Midbrain (tissue), 1 donor: ENCODE measurements around the gene BMPR1B.
"Not testable (repeated sequence)": the region's sequence is repeated elsewhere in the genome, so short reads cannot be mapped to it uniquely, and the experiment has no call there.

Experiments used
- DNase-seq: peaks from one replicate; lab custom pipeline; 2025; lab: John Stamatoyannopoulos, UW

Gene BMPR1B

GRCh38 chr4:95038791-95039190 lies 281.0 kb downstream of the BMPR1B start:
- no peak for DNase-seq

GRCh38 chr4:95044324-95044837 lies 286.6 kb downstream of the BMPR1B start:
- peak; percentile 66 for DNase-seq

DNA sequence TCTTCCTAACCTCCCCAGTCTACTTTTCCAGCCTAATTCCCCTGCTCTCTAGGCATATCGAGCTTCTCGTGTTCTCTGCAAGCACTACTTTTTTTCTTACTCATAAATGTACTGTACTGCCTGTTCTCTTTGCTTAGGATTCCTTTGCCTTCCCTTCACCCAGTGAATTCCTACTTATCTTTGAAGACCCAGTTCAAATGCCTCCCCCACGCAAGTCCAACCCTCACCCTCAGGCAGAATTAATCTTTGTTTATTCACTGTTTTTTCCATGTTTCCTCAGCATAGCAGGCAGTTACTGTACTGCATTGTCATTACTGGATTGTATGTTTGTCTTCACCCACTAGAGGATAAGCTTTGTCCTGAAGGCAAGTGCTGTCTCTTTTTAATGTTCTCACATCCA lies 287.7 kb downstream of the BMPR1B start:
- DNase-seq = no peak

DNA sequence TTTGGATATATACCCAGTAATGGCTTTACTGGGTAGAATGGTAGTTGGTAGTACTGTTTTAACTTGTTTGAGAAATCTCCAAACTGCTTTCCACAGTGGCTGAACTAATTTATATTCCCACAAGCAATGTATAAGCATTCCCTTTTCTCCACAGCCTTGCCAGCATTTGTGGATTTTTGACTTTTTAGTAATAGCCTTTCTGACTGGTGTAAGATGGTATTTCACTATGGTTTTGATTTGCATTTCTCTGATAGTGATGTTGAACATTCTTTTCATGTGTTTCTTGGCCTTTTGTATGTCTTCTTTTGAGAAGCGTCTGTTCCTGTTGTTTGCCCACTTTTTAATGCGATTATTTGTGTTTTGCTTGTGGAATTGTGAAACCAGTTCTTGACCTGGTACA lies 290.5 kb downstream of the BMPR1B start:
- DNase-seq = no peak

- peak; percentile 46 for DNase-seq
Measured at GRCh38 chr4:95049551-95050233, 291.9 kb downstream of the BMPR1B start.

- peak; percentile 24 for DNase-seq
Measured at GRCh38 chr4:95050980-95051701, 293.4 kb downstream of the BMPR1B start.

DNA sequence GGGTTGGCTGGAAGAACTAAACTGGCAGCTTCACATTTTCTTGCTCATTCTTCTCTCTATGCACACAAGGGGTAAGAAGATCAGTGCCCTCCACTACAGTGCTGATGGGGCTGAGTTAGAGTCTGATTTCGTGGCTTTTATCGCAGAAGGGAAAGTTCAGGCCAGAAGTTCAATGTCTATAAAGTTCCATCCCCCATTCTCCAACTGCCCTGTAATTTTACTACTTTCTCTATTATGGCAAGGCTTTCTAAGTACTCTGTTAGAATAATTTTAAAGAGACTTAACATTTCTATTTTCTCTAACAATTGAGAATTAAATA lies 293.9 kb downstream of the BMPR1B start:
- DNase-seq = no peak

- DNase-seq = no peak
Measured at GRCh38 chr4:95058991-95059390, 301.2 kb downstream of the BMPR1B start.

GRCh38 chr4:95059663-95060062 lies 301.9 kb downstream of the BMPR1B start:
- DNase-seq = no peak

GRCh38 chr4:95061220-95061619 lies 303.5 kb downstream of the BMPR1B start:
- no peak for DNase-seq

DNA sequence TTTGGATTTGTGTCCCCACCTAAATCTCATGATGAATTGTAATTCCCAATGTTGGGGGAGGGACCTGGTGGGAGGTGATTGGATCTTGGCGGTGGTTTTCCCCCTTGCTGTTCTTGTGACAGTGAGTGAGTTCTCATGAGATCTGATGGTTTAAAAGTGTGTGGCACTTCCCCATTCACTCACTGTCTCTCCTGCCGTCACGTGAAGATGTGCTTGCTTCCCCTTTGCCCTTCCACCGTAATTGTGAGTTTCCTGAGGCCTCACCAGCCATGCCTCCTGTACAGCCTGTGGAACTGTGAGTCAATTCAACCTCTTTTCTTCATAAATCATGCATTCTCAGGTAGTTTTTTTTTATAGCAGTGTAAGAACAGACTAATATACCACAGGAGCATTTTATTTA lies 304.0 kb downstream of the BMPR1B start:
- not testable (repeated sequence) for DNase-seq

DNA sequence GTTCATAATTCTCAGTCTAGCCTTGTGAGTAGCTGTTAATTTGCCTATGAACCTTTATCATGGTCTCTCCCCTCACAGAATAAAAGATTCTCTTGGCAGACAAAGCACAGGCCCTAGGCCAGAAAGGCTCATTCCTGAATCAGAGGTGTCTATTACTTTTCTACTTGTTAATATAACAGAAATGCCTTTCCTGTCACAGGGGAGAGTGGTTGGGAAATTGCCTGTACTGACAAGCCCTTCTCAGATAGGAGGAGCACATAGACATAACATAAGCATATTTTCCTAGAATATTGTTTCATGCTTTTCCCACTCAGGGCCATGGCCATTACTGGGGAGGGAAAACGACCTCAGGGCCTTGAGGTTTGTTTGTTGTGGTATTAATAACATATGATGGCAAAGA lies 308.3 kb downstream of the BMPR1B start:
- DNase-seq = no peak

DNA sequence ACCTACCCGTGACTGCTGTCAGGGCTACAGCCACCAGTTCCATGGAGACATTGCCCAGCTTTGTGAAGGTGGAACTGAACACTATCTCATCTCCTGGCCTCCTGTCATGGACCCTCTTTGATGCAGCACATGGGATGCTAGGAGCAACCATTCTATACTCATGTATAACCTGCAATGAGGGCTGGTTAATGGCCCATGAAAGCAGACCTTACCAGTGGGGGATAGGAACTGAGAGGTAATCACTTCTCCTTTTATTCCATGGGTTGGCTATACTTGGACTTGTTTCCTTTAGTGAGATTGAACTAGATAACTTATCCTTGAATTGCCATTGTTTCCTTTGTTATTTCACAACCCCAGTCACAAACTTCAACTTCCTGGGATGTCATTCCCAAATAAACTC lies 310.6 kb downstream of the BMPR1B start:
- no peak for DNase-seq

- DNase-seq = no peak
Measured at GRCh38 chr4:95068818-95069478, 311.2 kb downstream of the BMPR1B start.

- no peak for DNase-seq
Measured at GRCh38 chr4:95071851-95072250, 314.1 kb downstream of the BMPR1B start.

DNA sequence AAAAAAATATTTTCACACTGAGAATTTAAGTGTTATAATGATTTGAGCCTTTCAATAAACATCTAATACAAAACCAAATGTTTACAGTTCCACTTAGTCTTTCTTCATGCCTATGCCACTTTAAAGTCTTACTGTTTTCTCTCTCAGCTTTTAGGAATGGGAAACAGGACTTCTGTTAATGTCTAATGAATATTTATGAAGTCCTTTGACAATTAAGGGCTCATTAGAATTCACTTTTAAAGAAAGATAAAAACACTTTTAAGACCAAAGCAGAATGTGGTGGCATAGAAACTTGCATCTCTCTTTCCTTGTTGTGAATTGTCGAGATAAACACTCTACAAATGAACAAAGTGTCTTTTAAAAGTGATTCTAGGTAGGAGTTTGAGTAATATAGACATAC lies 315.9 kb downstream of the BMPR1B start:
- peak; percentile 21 for DNase-seq

- no peak for DNase-seq
Measured at GRCh38 chr4:95077864-95078263, 320.1 kb downstream of the BMPR1B start.

DNA sequence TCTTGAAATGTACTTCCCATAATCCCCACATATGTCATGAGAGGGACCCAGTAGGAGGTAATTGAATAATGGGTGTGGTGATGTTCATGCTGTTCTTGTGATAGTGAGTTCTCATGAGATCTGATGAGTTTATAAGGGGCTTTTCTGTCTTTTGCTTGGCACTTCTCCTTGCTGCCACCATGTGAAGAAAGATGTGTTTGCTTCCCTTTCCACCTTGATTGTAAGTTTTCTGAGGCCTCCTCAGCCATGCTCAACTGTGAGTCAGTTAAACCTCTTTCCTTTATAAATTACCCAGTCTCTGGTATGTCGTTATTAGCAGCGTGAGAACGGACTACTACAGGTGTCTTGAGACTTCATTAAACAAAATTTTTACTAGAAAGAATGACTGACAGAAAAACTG lies 323.2 kb downstream of the BMPR1B start:
- no peak for DNase-seq

DNA sequence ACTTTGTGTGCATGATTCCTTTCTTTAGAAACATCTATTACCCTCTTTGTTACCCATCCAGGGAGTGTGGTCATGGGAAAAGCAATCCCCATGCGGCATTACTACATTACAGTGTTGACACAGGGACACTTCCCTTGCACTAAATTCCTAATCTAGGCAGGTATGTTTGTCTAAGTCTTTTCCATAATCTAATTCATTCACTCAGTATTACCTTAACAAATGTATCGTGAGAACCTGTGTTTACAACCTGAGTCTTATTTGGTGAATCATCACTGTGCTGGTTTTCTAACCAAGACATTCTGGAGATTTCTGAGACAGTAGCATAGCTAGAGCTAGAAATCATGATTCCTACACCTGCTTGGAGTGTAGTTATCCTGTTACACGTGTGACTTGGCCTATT lies 326.8 kb downstream of the BMPR1B start:
- no peak for DNase-seq

DNA sequence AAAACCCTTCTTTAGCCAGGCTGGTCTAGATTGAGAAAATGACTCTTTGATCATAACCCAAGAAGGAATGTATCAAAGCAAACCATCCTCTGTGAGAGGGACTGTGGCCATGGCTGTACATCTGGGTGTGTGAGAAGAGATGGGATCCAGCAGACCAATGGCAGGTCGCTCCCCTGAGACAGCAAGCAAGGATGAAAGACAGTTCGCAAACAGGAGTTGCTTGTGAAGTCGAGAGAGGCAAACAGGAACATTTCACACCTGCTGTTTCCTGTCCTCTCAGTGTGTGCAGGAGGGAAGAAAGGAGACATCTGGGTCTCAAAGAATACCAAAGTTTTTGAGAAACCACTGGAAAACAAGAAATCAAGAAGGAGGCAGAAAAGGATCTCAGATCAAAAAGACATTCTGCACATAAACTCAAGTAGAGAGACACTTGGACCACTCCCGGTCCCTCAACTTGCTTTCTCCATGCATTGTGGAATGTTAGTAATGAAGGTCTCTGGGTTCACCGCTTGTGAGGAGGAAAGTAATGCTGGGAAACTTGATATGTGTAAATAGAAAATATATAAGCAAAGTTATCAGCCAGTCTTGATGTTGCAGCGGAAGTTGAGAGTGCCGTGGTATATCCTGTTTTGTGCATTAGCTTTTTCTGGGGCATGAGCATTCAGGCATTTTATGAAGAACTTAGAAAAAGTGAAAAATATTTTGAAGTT lies 327.5 kb downstream of the BMPR1B start:
- no peak for DNase-seq

- DNase-seq = no peak
Measured at GRCh38 chr4:95086551-95086950, 328.8 kb downstream of the BMPR1B start.

GRCh38 chr4:95087657-95088455 lies 330.1 kb downstream of the BMPR1B start:
- DNase-seq = no peak
